GM19452 (cell line): ENCODE measurements around the gene TMEM131.

Experiments used
- ATAC-seq: cut with Tn5 transposase; IDR thresholded peaks from one replicate; pipeline ENCODE4 v1.9.1; 2021; ENCODE audit not compliant: unreplicated experiment

Gene TMEM131

DNA sequence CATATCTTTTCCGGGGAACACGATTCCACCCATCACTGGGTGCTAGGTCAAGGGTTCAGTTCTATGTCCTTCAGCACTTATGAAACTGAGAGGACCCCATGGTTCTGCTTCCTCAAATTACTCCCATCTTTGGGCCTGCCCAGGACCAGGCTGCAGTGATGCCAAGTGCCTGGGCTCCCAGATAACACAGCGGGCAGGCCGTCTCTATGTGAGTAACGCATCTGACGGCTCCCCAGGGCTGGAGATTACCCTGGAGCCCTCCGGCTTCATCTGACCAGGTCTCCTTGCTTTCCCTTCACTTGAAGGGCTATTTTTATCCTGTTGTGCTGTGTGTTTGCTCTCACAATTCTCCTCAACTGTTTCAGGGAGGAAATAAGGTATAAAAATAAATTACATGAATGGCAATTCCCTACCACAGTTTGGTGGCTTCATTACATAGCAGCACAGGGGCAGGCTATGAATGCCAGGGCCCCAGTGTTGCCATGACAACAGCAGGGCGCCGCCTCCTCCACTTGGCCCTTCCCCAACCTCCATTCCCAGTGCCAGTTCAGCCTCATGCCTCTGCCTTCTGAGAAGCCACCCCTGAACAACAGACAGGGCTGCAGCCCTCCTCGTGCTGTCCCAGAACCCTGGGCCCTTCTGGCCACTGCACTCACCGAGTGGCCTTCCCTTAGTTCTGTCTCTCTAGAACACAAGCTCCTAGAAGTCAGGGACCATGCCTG is 25.4 kb upstream of the TMEM131 start:
- ATAC-seq, result no peak

GRCh38 chr2:98020516-98020915 is 24.8 kb upstream of the TMEM131 start:
- no peak for ATAC-seq

- ATAC-seq, result no peak
Observed at GRCh38 chr2:98016908-98017670, 21.3 kb upstream of the TMEM131 start.

- ATAC-seq, result no peak
Observed at GRCh38 chr2:98015671-98016070, 19.9 kb upstream of the TMEM131 start.

DNA sequence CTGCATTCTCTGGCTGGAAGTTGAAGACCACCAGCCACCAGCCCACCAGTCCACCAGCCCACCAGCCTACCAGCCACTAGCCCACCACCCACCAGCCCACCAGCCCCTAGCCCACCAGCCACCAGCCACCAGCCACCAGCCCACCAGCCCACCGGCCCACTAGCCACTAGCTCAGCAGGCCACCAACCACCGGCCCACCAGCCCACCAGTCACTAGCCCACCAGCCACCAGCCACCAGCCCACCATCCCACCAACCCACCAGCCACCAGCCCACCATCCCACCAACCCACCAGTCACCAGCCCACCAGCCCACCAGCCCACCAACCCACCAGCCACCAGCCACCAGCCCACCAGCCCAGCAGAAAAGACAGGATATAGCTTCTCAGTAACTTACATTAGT is 18.6 kb upstream of the TMEM131 start:
- ATAC-seq, result no peak

- no peak for ATAC-seq
Observed at GRCh38 chr2:98013407-98014042, 17.8 kb upstream of the TMEM131 start.

DNA sequence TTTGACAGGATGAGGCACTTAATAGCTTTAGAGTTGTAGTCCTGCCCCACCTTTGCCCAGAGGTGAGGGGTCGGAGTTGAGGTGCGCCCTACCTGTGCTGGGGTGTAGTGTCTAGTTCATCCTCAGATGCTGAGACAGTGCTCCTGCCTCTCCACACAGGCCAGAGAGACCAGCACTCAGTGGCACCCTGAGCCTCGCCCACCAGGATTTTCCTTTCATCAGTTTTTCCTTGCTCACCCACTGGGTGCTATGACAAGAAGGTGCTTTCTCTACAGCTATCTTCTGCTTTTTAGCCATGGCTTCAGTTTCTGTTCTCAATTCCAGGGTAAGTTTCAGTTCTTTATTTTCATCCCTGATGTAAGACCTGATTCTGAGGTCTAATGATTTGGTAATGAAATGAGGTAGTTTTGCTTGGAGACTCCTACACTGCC is 16.8 kb upstream of the TMEM131 start:
- peak; percentile 71 for ATAC-seq

DNA sequence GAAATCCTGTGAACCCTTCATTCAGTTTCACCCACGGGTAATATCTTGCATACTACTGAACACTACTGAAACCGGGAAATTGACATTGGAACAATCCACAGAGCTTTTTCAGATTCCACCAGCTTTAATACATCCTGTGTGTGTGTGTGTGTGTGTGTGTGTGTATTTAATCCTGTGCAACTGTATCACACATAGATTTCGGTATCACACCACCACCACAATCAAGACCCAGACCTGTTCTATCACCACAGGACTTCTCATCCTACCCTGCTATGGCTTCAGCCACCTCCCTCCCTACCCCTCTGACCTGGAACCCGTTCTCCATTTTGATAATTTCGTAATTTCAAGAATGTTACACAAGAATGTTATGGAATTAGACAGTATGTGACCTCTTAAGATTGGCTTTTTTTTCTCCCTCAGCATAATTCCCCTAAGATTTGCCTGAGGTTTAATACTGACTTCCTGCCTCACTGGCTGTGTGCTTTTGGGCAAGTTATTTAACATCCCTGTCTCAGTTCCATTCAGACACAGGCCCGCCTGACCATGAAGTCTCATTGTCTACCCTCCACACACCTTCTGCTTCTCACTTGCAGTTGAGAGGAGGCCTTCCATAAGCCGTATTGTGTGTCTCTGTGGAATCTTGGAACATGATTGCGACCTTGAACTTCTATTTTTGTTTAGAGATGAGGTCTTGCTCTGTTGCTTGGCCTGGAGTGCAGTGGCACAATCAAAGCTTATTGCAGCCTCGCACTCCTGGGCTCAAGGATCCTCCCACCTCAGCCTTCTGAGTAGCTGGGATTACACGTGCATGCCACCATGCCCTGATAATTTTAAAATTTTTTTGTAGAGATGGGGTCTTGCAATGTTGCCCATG is 14.4 kb upstream of the TMEM131 start:
- ATAC-seq, result no peak

- ATAC-seq, result no peak
Observed at GRCh38 chr2:98008415-98008814, 12.7 kb upstream of the TMEM131 start.

DNA sequence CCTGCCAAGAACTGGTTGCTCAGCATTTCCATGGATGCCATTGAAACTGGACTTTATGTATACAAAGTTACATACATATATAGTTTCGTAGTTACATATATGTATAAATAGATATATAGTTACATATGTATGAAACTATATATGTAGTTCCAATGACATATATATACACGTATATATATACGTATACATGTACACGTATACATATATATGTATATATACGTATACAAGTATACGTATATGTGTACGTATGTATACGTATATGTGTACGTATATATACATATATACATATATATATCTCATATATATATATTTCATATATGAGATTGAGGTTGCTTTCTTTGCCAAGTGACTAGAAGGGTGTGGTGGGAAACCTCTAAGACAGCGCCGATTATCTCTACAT is 10.6 kb upstream of the TMEM131 start:
- no peak for ATAC-seq

GRCh38 chr2:98004613-98005012 is 8.9 kb upstream of the TMEM131 start:
- ATAC-seq, result no peak

- no peak for ATAC-seq
Observed at GRCh38 chr2:98004047-98004446, 8.3 kb upstream of the TMEM131 start.

DNA sequence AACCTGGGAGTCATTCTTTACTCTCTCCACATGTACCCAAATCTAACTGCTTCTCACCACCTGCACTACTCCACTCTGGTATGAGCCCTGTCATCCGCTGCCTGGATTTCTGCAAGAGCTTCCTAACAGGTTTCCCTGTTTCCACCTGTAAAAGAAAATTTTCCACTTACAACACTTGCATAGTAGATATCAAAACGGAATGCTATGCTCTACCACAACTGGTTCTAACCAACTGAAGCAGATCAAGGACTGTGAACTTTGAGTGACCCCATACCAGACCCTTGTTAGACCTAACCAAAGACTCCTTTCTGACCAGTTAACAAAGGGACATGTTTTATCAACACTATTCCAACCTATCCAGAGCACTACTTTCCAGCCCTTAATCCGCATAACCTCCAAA is 3.8 kb upstream of the TMEM131 start:
- ATAC-seq, result no peak

DNA sequence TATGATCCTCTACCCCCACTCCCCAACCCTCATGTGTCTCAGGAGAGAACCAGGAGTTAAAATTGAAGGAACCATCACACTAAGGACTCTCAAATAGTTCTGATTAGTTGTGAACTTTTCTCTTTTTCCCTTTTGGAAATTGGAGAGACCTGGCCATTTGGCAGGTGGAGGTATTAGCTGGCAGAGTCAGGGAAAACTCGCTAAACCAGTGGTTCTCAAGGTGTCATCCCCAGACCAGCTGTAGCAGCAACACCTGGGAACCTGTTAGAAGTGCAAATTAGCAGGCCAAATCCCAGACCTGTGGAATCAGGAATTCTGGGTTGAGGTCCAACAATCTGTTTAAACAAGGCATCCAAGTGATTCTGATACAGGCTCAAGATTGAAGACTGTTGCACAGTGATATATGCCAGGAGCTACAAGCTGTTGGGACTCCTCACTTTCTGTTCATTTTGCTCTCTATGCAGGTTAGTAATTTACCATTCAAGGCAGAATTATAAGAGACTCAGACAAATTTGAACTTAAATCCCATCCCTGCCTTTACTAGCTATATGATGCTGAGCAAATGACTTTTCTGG is 2.8 kb upstream of the TMEM131 start:
- no peak for ATAC-seq

DNA sequence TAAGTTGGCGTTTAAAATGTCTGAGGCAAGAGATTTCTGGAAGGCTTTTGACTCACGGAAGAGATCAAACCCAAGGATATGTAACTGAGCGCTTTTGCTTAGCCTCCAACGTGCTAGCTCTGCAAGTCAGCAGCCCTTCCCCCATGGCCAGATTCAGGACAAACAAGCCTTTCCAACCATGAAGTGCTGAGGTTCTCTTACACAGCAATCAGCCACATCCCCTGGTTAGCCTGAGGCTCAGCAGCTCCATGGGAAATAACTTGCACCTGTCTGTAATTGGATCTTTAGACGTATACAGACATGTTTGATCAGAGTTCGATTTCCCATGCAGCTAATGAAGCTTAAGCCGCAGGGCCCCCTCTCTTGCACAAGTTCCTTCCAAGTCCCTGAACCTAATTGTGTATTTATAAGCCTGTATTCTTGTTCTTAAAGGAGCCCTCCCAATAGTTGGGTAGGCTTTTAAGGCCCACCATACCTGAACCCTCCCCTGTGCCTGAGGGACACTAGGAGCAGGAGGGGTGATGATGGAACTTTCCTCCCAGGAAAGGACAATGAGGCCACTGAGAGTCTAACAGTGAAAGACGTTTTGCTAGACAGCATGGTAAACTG is 2.1 kb upstream of the TMEM131 start:
- no peak for ATAC-seq

- ATAC-seq, result no peak
Observed at GRCh38 chr2:97996679-97997078, 931 bp upstream of the TMEM131 start.

DNA sequence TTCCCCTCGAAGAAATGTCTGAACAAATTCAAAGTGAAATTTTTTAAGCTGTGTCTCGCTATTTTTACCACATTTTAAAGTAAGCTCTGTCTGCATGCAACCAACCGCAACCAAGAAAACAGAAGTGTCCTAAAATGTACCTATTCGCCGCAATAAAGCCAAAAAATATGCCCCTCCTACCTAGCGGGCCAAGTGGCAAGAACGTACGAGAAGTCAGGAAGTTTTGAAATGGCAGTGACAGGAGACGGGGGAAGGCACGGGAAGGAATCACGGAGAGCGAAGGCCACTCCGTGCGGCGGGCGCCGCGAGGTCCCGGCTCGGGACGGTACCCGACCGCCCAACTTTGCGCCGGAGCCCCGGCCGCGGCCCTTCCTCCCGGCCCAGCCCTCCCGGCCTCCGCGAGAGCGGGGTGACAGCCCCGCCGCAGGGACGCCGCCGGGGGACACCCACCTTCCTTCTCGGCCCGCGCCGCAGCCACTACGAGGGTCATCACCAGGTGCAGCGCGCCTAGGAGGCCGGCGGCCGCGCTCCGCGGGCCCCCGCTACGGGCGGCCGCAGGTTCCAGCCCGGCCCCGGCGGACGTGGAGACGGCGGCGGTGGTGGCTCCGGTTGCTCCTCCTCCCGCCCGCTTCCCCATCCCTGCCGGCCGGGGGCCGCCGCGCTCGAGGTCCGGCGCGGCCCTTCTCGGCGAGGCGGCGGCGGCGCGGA is 568 bp downstream of the TMEM131 start:
- peak; percentile 34 for ATAC-seq

- no peak for ATAC-seq
Observed at GRCh38 chr2:97994476-97994875, 1.3 kb downstream of the TMEM131 start.

GRCh38 chr2:97993926-97994325 is 1.8 kb downstream of the TMEM131 start:
- no peak for ATAC-seq
